ENCODE results near the gene KLHL26. TPM values are rescaled to one million over a fixed set of nuclear protein-coding genes. Genes with fewer than 3 reads are reported as not detected.

Gene KLHL26
- total RNA-seq = 10 to 100 TPM in 1 of 2 donors, 1 to 10 TPM in 1; 9.0 to 10.4 TPM
- polyA plus RNA-seq (ENCODE audit: insufficient read length in 6 of 6) = 1 to 10 TPM; 4.3 to 7.1 (median 5.9) TPM
- long read RNA-seq, donor 1, full-length matches to known transcripts = 1 of 1 reads
- long read RNA-seq, donor 1, partial matches to known transcripts = 0 of 1 reads
- long read RNA-seq, donor 1, other reads (novel, unspliced or antisense) = 0 of 1 reads
- long read RNA-seq, donor 2, full-length matches to known transcripts = 1 of 1 reads
- long read RNA-seq, donor 2, partial matches to known transcripts = 0 of 1 reads
- long read RNA-seq, donor 2, other reads (novel, unspliced or antisense) = 0 of 1 reads
- long read RNA-seq, donor 3, full-length matches to known transcripts = 3 of 3 reads
- long read RNA-seq, donor 3, partial matches to known transcripts = 0 of 3 reads
- long read RNA-seq, donor 3, other reads (novel, unspliced or antisense) = 0 of 3 reads
- long read RNA-seq, donor 4 = 0 reads
- long read RNA-seq, donor 5, full-length matches to known transcripts = 2 of 2 reads
- long read RNA-seq, donor 5, partial matches to known transcripts = 0 of 2 reads
- long read RNA-seq, donor 5, other reads (novel, unspliced or antisense) = 0 of 2 reads
- long read RNA-seq, donor 6, full-length matches to known transcripts = 2 of 2 reads
- long read RNA-seq, donor 6, partial matches to known transcripts = 0 of 2 reads
- long read RNA-seq, donor 6, other reads (novel, unspliced or antisense) = 0 of 2 reads
- long read RNA-seq, donor 7, full-length matches to known transcripts = 3 of 3 reads
- long read RNA-seq, donor 7, partial matches to known transcripts = 0 of 3 reads
- long read RNA-seq, donor 7, other reads (novel, unspliced or antisense) = 0 of 3 reads
- long read RNA-seq, donor 8, full-length matches to known transcripts = 3 of 3 reads
- long read RNA-seq, donor 8, partial matches to known transcripts = 0 of 3 reads
- long read RNA-seq, donor 8, other reads (novel, unspliced or antisense) = 0 of 3 reads
- long read RNA-seq, donor 9, full-length matches to known transcripts = 1 of 1 reads
- long read RNA-seq, donor 9, partial matches to known transcripts = 0 of 1 reads
- long read RNA-seq, donor 9, other reads (novel, unspliced or antisense) = 0 of 1 reads
- long read RNA-seq, donor 10, partial matches to known transcripts = 0 of 1 reads
- long read RNA-seq, donor 10, other reads (novel, unspliced or antisense) = 1 of 1 reads
- long read RNA-seq, donor 11 = 0 reads
- long read RNA-seq, donor 12, full-length matches to known transcripts = 1 of 1 reads
- long read RNA-seq, donor 12, partial matches to known transcripts = 0 of 1 reads
- long read RNA-seq, donor 12, other reads (novel, unspliced or antisense) = 0 of 1 reads

GRCh38 chr19:18636969-18637629 lies at the start of gene KLHL26:
TSS of gene KLHL26 (plus strand) at chr19:18637028. CDS start at chr19:18637055, 27 bp downstream.
- no peaks in the 10 kb centered on the region for H3K27me3 ChIP-seq
- H3K27ac ChIP-seq = peak within 1 kb of the TSS; percentile 53 to 72
- no peaks in the 10 kb centered on the region for H3K9me3 ChIP-seq
- ATAC-seq (no peak), DNase-seq (no peak)
- intact Hi-C loops (cut with DNase I) = no loop called here
- peaks cover 3 to 18% of the 10 kb centered on the region in 2 donors for H3K4me1 ChIP-seq
- no peaks in the 10 kb centered on the region for H3K36me3 ChIP-seq
- H3K4me3 ChIP-seq = peak within 1 kb of the TSS; percentile 64 to 80
- no peak for TF ChIP-seq CTCF (IDR thresholded peaks at IDR 0.05)

GRCh38 chr19:18587561-18587960 lies 49.3 kb upstream of the KLHL26 start:
- Histone ChIP-seq H3K27ac (peak overlapping the region in 1 of 2 donors; percentile 97), H3K27me3 (no peaks in the 10 kb centered on the region), H3K4me3 (no peak overlapping the region), H3K9me3 (no peaks in the 10 kb centered on the region), H3K4me1 (peaks cover 9 to 27% of the 10 kb centered on the region in 2 donors), H3K36me3 (peaks cover 0 to 10% of the 10 kb centered on the region in 2 donors)
- no peak for ATAC-seq
- DNase-seq = no peak
- intact Hi-C loops (cut with DNase I) = no loop called here
- TF ChIP-seq CTCF (IDR thresholded peaks at IDR 0.05) = no peak

- H3K27ac ChIP-seq = peak overlapping the region; percentile 88 to 97
- intact Hi-C loops (cut with DNase I) = no loop called here
- H3K27me3 ChIP-seq = no peaks in the 10 kb centered on the region
- no peaks in the 10 kb centered on the region for H3K9me3 ChIP-seq
- ATAC-seq (no peak), DNase-seq (peak in 1 of 4 donors; percentile 20)
- TF ChIP-seq CTCF (IDR thresholded peaks at IDR 0.05) = no peak
- H3K4me1 ChIP-seq = peaks cover 9 to 27% of the 10 kb centered on the region in 2 donors
- H3K36me3 ChIP-seq = peaks cover 0 to 10% of the 10 kb centered on the region in 2 donors
- H3K4me3 ChIP-seq = peak overlapping the region; percentile 77 to 79
These were observed 48.7 kb upstream of the KLHL26 start for GRCh38 chr19:18587962-18588610.

GRCh38 chr19:18588611-18589379 lies 48.0 kb upstream of the KLHL26 start, which contains the start of gene REX1BD:
TSS of gene REX1BD (plus strand) at chr19:18588798. CDS start at chr19:18588802, 4 bp downstream.
- ATAC-seq (peak; percentile 92), DNase-seq (peak; percentile 90 to 97 (median 92))
- TF ChIP-seq CTCF (IDR thresholded peaks at IDR 0.05) = peak; percentile 95 to 97
- Histone ChIP-seq H3K9me3 (no peaks in the 10 kb centered on the region), H3K27ac (peak within 1 kb of the TSS; percentile 88 to 97), H3K4me3 (peak within 1 kb of the TSS; percentile 77 to 79), H3K36me3 (peaks cover 0 to 10% of the 10 kb centered on the region in 2 donors), H3K4me1 (peaks cover 9 to 29% of the 10 kb centered on the region in 2 donors), H3K27me3 (peaks cover 0 to 4% of the 10 kb centered on the region in 2 donors)
- intact Hi-C loops (cut with DNase I) = no loop called here

Measured in left lung (tissue), 14 donors.